Measurements from ENCODE around the gene TPTE.
"Not testable (repeated sequence)": the region's sequence is repeated elsewhere in the genome, so short reads cannot be mapped to it uniquely, and the experiment has no call there.

DNA sequence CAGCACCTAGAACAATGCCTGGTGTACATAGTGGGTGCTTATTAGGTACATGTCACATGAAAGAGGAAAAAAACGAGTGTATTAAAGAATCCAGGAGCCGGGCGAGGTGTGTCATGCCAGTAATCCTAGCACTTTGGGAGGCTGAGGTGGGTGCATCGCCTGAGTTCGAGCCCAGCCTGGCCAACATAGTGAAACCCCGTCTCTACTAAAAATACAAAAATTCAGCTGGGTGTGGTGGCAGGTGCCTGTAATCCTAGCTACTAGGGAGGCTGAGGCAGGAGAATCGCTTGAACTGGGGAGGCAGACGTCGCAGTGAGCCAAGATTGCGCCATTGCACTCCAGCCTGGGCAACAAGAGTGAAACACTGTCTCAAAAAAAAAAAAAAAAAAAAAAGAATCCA, 3.5 kb upstream of the TPTE start:
- TF ChIP-seq FOXK2 (IDR thresholded peaks at IDR 0.05); SP1 (IDR thresholded peaks at IDR 0.05); NFRKB (IDR thresholded peaks at IDR 0.05); ARNT (IDR thresholded peaks at IDR 0.05); HDGF (IDR thresholded peaks at IDR 0.05; ENCODE audit: borderline replicate concordance); TARDBP (IDR thresholded peaks at IDR 0.05); CTBP1 (IDR thresholded peaks at IDR 0.05; ENCODE audit: borderline replicate concordance); ELF4 (IDR thresholded peaks at IDR 0.05); FOXA1 (IDR thresholded peaks at IDR 0.05); ZNF384 (IDR thresholded peaks at IDR 0.05); SUZ12 (IDR thresholded peaks at IDR 0.05): not testable (repeated sequence)
- TF ChIP-seq, protein P1, sequence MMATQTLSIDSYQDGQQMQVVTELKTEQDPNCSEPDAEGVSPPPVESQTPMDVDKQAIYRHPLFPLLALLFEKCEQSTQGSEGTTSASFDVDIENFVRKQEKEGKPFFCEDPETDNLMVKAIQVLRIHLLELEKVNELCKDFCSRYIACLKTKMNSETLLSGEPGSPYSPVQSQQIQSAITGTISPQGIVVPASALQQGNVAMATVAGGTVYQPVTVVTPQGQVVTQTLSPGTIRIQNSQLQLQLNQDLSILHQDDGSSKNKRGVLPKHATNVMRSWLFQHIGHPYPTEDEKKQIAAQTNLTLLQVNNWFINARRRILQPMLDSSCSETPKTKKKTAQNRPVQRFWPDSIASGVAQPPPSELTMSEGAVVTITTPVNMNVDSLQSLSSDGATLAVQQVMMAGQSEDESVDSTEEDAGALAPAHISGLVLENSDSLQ (IDR thresholded peaks at IDR 0.05), result not testable (repeated sequence)

Data from HEK293T (cell line).